HG03432 (cell line): Measurements from ENCODE around the gene GABARAP.

Experiments used
- ATAC-seq: cut with Tn5 transposase; IDR thresholded peaks from one replicate; pipeline ENCODE4 v1.9.1; 2021; ENCODE audit warnings: mild to moderate bottlenecking, moderate library complexity; ENCODE audit not compliant: unreplicated experiment

The GABARAP gene

GRCh38 chr17:7241783-7242716, at the start of gene GABARAP:
Gene GABARAP (minus strand): TSS chr17:7242449. CDS start chr17:7242330, 119 bp downstream.
- peak; percentile 26 for ATAC-seq

DNA sequence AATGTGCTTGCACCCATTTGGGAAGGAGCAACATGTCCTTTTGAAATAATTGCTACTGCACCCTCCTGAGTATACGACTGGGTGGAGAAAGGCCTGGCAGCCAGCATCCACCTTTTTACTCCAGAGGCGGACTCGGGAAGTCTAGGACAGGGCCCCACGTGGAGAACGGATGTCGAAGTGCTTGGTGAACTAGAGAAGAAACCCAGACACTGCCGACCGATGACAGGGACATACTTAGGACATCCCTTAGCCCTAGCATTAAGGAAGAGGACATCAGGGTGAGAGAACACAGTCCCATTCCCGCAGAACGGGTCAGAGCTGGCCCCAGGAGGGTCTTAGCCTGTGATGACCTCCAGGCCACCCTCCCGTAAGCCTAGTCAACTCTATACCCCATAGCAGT, 48.4 kb upstream of the GABARAP start:
- no peak for ATAC-seq

DNA sequence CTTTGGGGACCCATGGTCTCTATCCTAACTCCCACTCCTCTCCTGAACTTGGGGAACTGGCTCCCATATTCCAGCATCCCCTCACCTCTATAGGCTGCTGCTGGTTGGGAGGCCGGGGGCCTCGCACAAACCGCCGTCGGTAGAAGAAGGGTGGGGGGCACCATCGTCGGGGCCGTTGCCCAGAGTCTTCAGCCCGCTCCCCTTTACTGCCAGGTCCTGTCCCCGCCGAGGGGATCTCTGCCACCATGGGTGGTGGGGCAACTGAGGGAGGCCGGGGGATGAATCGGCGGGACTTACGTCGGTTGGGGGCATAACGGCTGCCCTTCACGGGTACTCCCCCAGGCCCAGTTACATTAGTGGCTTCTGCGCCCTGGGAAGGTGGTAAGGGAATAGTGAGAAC, 47.9 kb upstream of the GABARAP start:
- ATAC-seq: no peak

- ATAC-seq: no peak
These were observed 47.2 kb upstream of the GABARAP start for GRCh38 chr17:7289256-7290032.

DNA sequence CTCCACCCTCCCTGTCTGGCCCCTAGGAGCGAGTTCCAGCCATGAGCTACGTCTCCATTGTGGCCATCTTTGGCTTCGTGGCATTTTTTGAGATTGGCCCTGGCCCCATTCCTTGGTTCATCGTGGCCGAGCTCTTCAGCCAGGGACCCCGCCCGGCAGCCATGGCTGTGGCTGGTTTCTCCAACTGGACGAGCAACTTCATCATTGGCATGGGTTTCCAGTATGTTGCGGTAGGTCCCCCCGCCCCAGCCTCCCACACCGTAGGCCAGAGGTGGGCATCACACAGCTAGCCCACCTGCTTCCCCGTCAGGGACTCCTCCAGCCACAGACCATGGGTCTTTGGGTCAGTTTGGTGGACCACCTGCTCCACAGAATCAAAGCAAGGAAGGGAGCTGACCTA, 43.4 kb upstream of the GABARAP start:
- ATAC-seq: no peak

GRCh38 chr17:7284911-7285310, 42.7 kb upstream of the GABARAP start:
- ATAC-seq: no peak

- no peak for ATAC-seq
These were observed 41.4 kb upstream of the GABARAP start for GRCh38 chr17:7283471-7284216.

DNA sequence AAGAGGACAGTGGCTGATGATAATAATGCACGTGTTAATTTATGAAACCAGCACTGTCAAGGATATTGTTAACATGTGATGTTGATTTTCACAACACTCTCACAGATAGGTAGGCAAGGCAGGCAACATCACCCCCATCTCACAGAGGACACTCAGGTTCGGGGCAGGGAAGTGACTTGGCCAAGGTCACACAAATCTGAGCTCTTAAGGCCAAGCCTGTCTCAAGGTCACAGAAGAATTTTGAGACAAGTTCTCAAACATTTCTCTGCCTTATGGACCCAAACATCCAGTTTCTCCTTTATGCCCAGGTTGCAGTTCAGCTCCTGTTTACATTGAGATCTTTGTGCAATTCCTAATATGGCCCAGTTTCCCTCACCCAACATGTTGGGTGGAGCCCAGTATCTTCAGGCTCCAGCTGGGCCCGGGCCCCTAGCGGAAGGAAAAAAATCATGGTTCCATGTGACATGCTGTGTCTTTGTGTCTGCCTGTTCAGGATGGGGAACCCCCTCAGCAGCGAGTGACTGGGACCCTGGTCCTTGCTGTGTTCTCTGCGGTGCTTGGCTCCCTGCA, 40.6 kb upstream of the GABARAP start:
- ATAC-seq: no peak

- ATAC-seq: no peak
These were observed 39.9 kb upstream of the GABARAP start for GRCh38 chr17:7281953-7282751.

DNA sequence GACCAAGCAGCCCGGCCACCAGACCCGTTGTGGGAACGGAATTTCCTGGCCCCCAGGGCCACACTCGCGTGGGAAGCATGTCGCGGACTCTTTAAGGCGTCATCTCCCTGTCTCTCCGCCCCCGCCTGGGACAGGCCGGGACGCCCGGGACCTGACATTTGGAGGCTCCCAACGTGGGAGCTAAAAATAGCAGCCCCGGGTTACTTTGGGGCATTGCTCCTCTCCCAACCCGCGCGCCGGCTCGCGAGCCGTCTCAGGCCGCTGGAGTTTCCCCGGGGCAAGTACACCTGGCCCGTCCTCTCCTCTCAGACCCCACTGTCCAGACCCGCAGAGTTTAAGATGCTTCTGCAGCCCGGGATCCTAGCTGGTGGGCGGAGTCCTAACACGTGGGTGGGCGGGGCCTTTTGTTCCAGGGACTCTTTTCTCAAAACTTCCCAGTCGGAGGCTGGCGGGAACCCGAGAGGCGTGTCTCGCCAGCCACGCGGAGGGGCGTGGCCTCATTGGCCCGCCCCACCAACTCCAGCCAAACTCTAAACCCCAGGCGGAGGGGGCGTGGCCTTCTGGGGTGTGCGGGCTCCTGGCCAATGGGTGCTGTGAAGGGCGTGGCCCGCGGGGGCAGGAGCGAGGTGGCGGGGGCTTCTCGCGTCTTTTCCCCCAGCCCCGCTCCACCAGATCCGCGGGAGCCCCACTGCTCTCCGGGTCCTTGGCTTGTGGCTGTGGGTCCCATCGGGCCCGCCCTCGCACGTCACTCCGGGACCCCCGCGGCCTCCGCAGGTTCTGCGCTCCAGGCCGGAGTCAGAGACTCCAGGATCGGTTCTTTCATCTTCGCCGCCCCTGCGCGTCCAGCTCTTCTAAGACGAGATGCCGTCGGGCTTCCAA, 39.1 kb upstream of the GABARAP start, which contains the start of gene SLC2A4:
SLC2A4 (plus strand) TSS at position 645 of the 879 bp plus-strand sequence; CDS start at position 862, 217 bp downstream.
- peak; percentile 74 for ATAC-seq

DNA sequence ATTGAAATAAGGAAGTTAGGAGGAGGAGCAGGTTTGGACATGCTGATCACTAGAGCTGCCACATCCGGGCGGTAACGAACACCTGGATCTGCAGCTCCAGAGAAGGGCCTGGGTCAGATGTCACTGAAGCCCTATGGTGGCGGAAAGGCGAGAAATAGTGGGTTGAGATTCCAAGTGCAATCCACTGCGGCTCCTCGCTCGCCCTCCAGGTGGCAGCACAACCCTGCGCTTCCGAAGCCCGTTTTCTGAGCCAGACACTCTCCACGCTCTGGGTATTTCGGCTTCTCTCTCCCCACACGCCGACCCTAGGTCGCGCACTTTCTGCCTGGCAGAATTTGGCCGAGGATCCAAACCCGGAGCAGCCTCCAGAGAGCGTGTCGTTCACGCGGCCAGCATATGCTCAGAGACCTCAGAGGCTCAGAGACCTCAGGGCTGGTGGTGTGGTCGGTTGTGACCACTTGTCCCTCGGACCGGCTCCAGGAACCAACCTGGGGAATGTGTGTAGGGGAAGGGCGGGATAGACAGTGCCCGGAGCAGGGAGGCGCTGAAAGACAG, 38.3 kb upstream of the GABARAP start:
- peak; percentile 57 for ATAC-seq

- ATAC-seq: no peak
These were observed 37.2 kb upstream of the GABARAP start for GRCh38 chr17:7279448-7279847.

GRCh38 chr17:7266784-7267183, 24.5 kb upstream of the GABARAP start:
- no peak for ATAC-seq

- no peak for ATAC-seq
These were observed 21.5 kb upstream of the GABARAP start for GRCh38 chr17:7263801-7264078.

DNA sequence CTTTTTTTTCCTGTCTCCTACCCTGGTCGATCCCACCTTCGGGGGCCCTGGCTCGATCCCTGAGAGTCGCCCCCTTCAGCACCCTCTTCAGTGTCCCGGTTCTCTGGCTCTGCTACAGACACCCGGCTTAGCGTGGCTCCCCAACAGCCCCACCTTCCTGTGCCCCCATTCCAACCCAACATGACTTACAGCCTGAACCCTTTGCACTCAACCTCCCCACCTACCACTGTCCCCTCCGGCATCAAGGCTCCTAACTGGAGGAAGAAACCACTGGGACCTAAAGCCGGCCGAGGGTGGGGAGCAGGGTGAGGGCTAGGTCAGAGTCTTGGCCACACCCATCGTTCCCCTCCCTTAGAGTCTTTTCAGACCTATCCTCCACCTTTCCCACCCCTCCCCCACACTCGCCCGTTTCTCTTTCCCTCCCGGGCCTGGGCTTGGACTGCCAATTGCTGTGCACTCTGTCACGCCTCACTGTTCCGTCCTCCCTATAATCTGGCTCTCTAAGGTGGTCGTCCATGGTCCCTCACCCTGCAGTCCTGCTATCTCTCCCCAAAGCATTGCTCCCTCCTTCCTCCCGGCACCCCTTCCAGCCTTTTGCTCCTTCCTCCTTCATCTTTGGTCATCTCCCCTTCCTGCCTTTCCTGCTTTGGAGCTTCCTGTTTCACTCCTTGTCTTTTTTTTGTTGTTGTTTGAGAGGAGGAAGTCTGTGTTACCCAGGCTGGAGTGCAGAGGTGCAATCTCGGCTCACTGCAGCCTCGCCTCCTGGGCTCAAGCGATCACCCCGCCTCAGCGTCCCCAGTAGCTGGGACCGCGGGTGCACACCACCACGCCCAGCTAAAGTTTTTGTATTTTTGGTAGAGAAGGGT, 20.9 kb upstream of the GABARAP start:
- no peak for ATAC-seq

- ATAC-seq: no peak
These were observed 20.1 kb upstream of the GABARAP start, which contains the start of gene CLDN7 for GRCh38 chr17:7262192-7262934. Gene CLDN7 (minus strand): TSS chr17:7262478. CDS start chr17:7262043, 435 bp downstream.
